Ishikawa (cell line): ENCODE data around the gene RTTN.

Experiments used
- CEBPB ChIP-seq: IDR thresholded peaks from 2 replicates; pipeline ENCODE4 v1.6.1; 2012
- EP300 ChIP-seq: IDR thresholded peaks from 2 replicates; pipeline ENCODE4 v1.6.1; 2012; ENCODE audit warnings: borderline replicate concordance
- MAX ChIP-seq: IDR thresholded peaks from 2 replicates; pipeline ENCODE4 v1.6.1; 2012
- RAD21 ChIP-seq: IDR thresholded peaks from 2 replicates; pipeline ENCODE4 v1.6.1; 2012; ENCODE audit warnings: low read depth
- TAF1 ChIP-seq: IDR thresholded peaks from 2 replicates; pipeline ENCODE4 v1.6.1; 2012; ENCODE audit warnings: low read depth, mild to moderate bottlenecking
- YY1 ChIP-seq: IDR thresholded peaks from 2 replicates; pipeline ENCODE4 v1.6.1; 2012; ENCODE audit warnings: low read depth

- TF ChIP-seq YY1 (no peak), TAF1 (no peak), EP300 (no peak), RAD21 (no peak), CEBPB (no peak), MAX (no peak)
Observed at GRCh38 chr18:70169747-70170146, 35.7 kb downstream of the RTTN start.
